PC-9 (cell line): Measurements from ENCODE around the gene TAF6.
A peak's percentile ranks its signal among the peaks of the same experiment; 100 is the strongest.

Experiments
- CTCF ChIP-seq: fragments of 200-600 bp; sonication (generic); conservative IDR thresholded peaks from 2 replicates; pipeline ENCODE4 v1.6.1; 2017; ENCODE audit warnings: mixed run types, antibody characterized with exemption, mild to moderate bottlenecking, moderate library complexity
- EZH2 ChIP-seq: fragments of 200-600 bp; sonication (generic); IDR thresholded peaks from 2 replicates; pipeline ENCODE4 v1.8.0; 2017; ENCODE audit warnings: antibody characterized with exemption, low read depth

DNA sequence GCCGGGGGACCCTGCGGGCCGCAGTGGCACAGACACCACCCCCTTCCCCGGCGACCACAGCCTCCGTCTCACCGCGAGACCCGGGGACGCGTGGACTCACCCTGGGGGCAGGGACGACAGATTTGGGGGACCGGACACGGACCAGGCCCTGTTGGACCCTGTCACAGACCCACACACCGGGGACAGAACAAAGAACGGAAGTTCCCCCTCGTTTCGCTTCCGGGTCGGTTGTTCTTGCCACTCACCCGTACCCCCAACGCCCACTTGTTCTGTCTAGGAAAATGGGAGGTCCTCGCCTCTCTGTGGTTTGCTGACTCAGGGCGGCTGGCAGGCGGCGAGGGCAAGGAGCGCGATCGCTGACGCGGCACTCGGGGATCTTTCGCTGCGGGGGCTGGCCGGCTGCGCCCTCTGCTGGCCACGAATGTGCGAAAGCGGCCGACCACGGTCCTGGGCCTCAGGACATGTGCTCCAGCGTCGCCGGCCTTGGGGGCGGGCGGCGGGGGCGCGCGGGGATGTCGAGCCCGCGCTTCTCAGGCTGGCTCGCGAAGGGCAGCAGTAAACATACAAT lies 37.5 kb downstream of the TAF6 start, which contains the start of gene ZNF3:
- TF ChIP-seq CTCF = peak; percentile 92
- no peak for TF ChIP-seq EZH2
